ENCODE measurements around the gene RPL18A.
A peak's percentile ranks its signal among the peaks of the same experiment; 100 is the strongest.
"Not testable (repeated sequence)": the region's sequence is repeated elsewhere in the genome, so short reads cannot be mapped to it uniquely, and the experiment has no call there.

RPL18A gene

DNA sequence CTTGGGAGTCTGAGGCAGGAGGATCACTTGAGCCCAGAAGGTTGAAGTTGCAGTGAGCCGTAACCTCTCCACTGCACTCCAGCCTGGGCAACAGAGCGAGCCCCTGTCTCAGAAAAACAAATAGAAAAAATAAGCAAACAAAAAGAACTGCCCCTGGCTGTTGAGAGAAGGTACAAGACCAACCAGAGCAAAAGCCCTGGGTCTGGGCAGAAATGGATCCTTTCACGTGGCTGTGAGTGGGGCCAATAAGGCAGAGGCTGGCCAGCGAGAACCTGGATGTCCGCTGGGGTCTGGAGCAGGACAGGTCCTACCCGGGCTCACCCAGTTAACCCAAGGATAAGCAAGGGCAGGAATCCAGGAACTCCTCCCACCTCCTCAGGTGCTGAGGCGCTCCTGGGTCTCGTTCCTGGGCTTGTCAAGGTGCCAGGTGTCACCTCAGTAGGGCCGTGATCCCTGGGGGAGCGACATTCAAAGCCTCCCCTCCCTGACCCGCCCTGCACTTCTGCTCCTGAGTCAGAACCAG is 7.3 kb downstream of the RPL18A start:
- DNase-seq: no peak

DNA sequence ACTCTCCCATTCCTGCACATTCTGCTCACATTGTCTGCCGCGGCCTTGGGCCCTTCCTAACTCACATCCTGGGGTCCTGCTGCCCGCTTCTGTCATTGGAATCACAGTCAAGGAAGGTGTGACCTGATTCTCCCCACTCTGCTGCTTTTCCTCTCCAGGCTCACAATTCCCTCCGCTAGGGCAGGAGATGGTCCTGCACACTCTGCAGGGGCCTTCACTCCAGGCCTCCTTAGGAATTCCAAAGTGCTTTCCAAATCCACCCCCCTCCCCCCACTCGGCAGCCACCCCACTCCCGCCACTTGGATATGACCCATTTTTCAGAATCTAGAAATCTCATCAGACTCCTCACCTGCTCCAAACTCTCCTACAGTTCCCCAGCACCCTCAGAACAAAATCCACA is 9.0 kb downstream of the RPL18A start:
- no peak for DNase-seq

DNA sequence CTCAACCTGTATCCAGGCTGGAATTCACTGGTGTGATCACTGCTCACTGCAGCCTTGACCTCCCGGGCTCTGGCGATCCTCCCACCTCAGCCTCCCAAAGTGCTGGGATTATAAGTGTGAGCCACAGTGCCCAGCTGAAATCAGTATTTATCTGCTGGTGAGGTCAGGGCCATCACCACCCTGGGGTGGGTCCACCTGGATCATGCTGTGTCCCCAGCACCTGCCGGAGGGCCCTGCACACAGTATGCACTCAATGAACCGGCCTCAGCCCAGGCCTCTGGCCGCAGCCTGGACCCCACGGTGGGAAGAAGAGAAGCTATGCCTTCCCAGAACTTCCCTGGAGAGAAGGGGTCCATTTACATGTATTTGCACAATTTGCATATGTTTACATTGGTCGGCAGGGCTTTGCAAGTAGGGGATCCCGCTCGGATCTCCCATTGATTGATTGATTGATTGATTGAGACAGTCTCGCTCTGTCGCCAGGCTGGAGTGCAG is 9.5 kb downstream of the RPL18A start:
- no peak for DNase-seq

DNA sequence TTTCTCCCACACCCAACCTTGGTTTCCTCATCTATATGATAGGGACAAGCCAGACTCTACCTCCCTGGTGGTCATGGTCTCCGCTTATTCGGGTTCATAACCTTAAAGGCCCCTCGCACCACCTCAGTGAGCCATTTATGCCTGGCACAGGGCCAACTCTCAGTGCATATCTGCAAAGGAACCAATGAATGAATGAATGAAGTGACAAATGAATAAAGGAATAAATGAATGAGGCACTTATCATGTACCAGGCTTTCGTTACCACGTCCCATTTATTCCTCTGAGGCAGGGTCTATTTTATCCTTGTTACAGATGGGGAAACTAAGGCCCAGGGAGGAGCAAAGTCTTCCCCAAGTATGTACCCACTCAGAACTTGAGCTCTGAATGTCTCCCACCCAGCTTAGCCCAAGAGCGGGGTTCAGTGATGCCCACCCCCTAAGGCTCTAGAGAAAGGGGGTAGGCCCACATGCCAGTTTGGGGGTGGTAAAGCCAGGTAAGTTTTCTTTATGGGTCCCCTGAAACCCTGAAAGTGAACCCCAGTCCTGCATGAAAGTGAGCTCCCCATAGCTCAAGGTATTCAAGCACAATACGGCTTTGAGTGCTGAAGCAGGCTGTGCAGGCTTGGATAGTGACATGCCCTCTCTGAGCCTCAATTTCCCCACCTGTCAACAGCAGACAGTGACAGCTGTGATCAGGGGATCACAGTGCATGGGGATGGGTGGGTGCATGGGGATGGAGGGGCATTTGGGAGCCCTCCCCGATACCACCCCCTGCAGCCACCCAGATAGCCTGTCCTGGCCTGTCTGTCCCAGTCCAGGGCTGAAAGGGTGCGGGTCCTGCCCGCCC is 11.5 kb downstream of the RPL18A start:
- no peak for DNase-seq

DNA sequence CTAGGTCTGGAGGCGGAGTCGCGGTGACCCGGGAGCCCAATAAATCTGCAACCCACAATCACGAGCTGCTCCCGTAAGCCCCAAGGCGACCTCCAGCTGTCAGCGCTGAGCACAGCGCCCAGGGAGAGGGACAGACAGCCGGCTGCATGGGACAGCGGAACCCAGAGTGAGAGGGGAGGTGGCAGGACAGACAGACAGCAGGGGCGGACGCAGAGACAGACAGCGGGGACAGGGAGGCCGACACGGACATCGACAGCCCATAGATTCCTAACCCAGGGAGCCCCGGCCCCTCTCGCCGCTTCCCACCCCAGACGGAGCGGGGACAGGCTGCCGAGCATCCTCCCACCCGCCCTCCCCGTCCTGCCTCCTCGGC is 12.2 kb downstream of the RPL18A start, which contains the start of gene SLC5A5:
SLC5A5 (plus strand) TSS at position 68 of the 373 bp plus-strand sequence. CDS start 375 bp downstream, outside the sequence.
- DNase-seq: peak in 1 of 2 experiments; percentile 50

DNA sequence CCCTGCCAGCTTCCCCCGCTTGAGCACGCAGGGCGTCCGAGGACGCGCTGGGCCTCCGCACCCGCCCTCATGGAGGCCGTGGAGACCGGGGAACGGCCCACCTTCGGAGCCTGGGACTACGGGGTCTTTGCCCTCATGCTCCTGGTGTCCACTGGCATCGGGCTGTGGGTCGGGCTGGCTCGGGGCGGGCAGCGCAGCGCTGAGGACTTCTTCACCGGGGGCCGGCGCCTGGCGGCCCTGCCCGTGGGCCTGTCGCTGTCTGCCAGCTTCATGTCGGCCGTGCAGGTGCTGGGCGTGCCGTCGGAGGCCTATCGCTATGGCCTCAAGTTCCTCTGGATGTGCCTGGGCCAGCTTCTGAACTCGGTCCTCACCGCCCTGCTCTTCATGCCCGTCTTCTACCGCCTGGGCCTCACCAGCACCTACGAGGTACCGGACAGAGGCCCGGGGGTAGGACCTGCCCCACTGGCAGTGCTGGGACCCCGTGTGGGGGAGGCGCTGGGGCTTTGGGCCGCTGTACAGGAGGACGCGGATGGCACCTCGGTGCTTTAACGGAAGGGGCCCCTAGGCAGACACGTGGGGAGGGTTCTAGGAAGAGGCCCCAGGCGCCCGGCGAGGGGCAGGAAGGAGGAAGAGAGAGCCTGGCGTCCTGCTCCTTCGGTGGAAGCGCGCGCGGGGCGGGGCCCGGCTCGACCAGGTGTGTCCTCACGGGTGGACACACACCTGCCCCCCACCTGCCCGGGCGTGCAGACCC is 12.7 kb downstream of the RPL18A start:
- DNase-seq: peak; percentile 71 to 75

DNA sequence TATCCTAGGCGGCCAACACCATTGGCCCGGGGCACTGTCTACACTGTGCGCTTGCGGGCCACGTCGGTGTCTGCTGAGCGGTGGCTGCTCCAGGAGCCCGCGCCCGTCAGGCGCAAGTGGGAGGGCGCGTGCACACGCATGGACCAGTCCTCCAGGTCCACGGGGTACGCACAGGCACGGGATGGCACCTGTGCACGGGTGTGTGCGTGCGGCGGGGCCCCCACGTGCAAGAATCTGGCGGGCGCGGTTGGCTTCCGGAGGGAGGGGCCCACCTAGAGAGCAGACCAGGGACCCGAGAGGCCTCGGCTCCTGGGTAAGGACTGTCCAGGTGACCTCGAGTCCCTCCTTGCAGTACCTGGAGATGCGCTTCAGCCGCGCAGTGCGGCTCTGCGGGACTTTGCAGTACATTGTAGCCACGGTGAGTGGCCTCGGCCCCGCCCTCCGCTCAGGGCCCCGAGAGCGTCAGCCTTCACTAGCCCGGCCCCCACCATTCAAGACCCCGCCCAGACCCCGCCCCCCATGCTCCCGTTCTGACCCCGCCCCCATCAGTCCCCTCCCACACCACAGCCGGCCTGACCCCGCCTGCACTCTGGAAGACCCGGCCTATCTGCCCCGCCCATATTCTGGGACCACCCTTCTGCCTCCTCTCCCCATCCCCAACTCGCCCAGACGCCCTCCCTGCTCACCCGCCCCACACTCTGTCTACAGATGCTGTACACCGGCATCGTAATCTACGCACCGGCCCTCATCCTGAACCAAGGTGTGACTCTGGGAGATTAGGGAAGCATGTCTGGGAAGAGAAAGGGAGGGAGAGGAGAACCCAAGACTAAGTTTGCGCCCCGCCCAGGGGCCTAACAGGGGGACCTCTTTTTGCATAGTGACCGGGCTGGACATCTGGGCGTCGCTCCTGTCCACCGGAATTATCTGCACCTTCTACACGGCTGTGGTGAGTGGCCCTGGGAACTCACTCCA is 14.4 kb downstream of the RPL18A start:
- peak; percentile 76 to 77 for DNase-seq

DNA sequence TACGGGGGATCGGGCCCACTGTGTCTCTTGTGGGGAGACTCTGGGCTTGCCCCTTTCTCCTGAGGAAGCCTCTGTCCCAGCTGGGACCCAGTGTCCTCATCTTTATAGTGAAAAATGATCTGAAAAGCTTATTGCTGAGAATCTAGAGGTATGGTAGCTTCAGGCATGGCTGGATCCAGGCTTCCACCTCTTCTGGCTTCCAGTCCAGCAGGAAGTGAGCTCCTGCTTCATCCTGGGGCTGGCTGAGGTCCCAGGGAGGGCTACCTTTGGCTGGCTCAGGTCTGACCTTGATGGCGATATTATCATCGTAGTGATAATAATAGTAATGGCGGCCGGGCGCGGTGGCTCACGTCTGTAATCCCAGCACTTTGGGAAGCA is 15.0 kb downstream of the RPL18A start:
- no peak for DNase-seq

DNA sequence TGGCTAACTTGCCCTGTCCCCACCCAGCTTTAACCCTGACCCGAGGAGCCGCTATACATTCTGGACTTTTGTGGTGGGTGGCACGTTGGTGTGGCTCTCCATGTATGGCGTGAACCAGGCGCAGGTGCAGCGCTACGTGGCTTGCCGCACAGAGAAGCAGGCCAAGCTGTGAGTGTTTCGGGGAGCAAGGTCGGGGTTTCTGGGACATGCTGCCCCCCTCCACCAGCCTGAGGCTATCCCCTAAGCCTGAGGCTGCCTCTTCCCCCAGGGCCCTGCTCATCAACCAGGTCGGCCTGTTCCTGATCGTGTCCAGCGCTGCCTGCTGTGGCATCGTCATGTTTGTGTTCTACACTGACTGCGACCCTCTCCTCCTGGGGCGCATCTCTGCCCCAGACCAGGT is 18.0 kb downstream of the RPL18A start:
- no peak for DNase-seq

DNA sequence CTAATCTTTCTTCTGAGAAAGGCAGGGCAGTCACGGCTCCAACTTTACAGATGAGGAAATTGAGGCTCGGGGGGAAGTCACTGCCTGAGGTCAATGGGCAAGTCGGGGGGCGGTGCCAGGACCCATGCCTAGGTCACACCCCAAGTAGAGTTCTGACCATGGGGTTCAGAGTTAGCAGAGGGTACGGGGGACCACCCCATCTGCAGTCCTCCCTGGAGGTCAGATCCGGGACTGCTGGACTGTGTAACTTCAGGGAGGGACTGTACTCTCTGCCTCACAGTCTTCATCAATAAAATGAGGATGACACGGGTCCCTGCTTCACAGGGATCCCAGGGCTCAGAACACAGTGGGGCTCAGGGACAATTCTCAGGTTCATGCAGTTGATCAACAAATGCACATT is 19.8 kb downstream of the RPL18A start:
- DNase-seq: no peak

DNA sequence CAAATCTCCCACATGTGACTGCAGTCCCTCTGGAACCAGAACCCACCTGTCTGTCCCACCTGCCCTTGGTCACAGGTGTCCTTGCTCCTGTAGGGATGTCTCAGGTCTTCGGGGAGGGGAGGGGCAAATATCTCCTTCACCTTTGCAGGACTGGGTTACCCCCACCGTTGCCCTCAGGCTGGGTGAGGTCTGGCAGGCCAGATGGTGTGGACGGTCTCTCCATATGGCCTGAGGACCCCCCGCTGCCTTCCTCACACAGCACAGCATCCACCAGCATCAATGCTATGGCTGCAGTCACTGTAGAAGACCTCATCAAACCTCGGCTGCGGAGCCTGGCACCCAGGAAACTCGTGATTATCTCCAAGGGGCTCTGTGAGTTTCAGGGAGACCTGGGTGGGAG is 22.0 kb downstream of the RPL18A start:
- DNase-seq: no peak

DNA sequence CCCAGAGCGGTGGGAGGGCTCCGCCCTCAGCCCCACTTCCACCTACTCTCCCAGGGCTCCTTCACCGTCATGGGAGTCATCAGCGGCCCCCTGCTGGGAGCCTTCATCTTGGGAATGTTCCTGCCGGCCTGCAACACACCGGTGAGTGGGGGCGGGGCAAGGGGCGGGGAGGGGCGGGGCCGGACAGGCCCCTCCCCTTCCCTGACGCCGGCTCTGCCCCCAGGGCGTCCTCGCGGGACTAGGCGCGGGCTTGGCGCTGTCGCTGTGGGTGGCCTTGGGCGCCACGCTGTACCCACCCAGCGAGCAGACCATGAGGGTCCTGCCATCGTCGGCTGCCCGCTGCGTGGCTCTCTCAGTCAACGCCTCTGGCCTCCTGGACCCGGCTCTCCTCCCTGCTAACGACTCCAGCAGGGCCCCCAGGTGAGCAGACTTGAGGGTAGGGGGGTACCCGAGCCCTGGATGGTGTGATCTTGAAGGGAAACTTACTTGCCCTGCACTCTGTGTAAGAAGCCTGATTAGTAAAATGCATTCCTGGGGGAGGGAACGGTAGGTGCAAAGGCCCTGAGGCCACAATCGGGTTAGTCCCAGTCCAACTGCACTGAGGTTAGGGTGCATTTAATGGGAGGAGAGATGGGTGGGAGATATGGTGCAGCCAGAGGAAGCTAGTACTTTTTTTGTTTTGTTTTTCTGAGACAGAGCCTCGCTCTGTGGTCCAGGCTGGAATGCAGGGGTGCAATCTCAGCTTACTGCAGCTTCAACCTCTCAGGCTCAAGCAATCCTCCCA is 24.1 kb downstream of the RPL18A start:
- no peak for DNase-seq

DNA sequence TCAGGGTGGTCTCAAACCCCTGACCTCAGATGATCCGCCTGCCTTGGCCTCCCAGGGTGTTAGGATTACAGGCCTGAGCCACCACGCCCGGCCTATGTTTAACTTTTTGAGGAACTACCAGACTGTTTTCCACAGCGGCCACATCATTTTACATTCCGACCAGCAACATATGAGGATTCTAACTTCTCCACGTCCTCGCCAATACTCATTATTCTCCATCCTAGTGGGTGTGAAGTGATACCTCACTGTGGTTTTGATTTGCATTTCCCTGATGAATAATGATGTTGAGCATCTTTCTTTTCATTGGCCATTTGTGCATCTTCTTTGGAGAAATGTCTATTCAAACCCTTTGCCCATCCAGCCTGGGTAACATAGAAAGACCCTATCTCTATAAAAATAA is 26.8 kb downstream of the RPL18A start:
- no peak for DNase-seq

DNA sequence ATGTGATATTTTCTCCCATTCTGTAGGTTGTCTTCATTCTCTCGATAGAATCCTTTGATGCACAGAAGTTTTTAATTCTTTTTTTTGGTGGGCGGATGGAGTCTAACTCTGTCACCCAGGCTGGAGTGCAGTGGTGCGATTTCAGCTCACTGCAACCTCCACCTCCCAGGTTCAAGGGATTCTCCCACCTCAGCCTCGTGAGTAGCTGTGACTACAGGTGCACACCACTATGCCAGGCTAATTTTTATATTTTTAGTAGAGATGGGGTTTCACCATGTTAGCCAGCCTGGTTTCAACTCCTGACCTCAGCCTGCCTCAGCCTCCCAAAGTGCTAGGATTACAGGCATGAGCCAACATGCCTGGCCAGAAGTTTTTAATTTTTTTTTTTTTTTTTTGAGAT is 27.5 kb downstream of the RPL18A start:
- not testable (repeated sequence) for DNase-seq

DNA sequence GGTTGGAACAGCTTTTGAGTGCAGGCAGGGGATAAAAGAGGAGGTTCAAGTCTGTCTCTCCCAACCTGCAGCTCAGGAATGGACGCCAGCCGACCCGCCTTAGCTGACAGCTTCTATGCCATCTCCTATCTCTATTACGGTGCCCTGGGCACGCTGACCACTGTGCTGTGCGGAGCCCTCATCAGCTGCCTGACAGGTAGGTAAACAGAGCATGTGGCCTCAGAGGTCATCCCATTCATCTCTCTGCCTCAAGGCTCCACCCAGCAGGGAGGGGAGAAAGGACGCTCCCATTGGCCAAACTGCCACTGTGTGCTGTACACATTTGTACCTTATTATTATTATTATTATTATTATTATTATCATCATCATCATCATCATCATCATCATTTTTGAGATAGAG is 28.6 kb downstream of the RPL18A start:
- no peak for DNase-seq

DNA sequence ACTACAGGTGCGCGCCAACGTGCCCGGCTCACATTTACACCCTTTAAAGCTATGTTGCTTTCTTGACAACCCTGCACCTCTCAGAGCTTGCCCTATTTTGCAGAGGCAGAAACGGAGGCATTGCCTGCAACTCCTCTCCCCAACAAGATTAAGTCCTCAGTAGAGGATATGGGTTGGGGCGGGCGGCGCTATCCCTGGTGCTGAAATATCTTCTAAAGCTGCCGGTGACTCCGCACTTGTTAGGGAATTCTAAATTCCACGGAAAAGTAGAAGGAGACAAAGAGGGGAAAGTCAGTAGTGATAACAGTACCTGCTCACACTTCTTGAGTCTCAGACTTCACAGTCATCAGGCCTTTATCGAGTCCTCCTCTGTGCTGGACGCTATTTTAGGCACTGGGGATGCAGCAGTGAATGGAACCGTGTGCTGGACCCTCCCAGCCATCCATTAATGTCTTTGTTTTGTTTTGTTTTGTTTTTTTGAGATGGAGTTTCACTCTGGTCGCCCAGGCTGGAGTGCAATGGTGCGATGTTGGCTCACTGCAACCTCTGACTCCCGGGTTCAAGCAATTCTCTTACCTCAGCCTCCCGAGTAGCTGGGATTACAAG is 30.0 kb downstream of the RPL18A start:
- DNase-seq: peak in 1 of 2 experiments; percentile 16

DNA sequence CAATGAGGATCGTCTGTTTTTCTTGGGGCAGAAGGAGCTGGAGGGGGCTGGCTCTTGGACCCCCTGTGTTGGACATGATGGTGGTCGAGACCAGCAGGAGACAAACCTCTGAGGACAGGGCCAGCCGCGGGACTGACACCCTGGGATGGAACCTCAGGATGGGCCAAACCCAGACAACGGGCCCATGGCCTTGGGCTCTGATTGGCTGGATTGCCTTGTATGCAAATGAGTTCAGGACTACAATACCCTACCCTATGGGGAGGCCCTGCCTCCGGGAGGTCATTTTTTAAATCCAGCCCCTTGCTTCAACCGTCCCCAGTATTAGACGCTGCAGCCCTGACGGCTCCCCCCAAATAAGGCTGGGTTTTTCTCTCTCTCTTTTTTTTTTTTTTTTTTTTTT is 34.1 kb downstream of the RPL18A start:
- DNase-seq: no peak

DNA sequence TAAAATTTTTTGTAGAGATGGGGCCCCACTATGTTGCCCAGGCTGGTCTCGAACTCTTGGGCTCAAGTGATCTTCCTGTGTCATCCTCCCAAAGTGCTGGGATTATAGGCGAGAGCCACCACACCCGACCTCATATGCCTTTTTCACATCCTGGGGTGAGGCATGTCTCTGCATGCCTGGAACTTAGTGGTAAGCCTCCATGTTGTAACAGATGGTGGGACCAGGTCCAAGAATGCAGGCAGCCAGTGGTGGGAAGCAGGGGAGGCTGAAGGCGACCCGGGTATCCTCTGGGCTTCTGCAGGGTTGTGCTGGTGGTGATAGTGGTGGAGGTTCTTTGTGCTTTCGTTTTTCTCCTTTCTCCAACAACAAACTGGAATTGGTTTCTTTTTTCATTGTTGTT is 43.0 kb downstream of the RPL18A start:
- no peak for DNase-seq

DNA sequence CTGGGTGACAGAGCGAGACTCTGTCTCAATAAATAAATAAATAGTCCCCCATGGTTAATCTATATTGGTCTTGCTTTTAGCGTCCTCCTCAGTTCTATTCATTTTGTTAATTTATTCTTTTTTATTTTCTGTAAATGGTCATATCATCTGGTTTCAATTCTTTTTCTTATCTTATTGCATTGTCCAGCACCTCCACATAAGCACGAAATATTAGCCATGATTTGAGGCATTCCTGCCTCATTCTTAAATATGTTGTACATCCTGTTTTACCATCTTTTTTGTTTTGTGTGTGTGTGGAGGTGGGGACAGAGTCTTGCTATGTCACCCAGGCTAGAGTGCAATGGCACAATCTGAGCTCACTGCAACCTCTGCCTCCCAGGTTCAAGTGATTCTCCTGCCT is 48.5 kb downstream of the RPL18A start:
- DNase-seq: no peak

DNA sequence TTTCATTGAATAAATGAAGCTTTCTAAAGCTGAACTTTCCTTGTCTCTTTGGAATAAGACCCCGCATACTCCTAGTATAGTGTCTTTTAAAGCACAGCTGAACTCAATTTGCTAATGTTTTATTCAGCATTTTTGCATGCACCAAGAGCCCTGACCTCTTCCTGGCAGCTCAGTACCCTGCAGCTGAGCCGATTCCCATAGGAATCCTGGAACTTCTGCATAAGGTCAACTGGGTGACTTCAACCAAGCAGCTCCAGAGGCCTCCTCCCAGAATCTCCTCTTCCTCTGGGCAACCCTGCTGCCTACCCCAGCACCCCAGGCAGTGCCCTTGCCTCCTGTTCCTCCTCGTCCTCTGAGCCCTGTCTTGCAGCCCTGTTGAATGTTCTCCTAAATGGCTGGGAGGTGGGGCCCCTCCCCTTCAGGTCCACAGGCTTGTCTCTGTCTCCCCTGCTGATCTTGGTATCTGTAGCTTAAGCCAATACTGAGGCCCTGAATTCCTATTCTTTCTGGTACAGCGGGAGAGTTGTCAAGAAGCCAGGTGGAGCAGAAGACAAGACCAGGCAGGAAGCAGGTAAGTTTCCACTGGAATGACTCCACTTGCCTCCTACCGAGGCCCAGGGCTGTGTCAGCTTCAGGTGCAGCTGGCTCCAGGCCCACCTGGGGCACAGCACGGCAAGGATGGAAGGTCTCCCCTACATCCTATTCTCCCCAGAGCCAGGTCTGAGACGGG is 49.5 kb downstream of the RPL18A start:
- DNase-seq: no peak
